Ovary (tissue), 9 donors: ENCODE data around the gene TBCK. TPM values are rescaled to one million over a fixed set of nuclear protein-coding genes. Genes with fewer than 3 reads are reported as not detected.
"Not testable (repeated sequence)": the region's sequence is repeated elsewhere in the genome, so short reads cannot be mapped to it uniquely, and the experiment has no call there.

Source experiments
- DNase-seq, 5 donors: peaks; one replicate each; pipeline ENCODE4 v3.0.0-alpha.2; 2019 to 2020
- H3K27ac ChIP-seq, 2 donors: fragments of 200-600 bp; one replicate each; pipeline versions ENCODE4 v1.5.1 to v1.8.0; 2019 to 2022
- H3K27me3 ChIP-seq: fragments of 200-600 bp; one replicate; pipeline ENCODE4 v1.8.0; 2022
- H3K36me3 ChIP-seq: fragments of 200-600 bp; sonication (generic); one replicate; pipeline ENCODE4 v1.5.1; 2019
- H3K4me1 ChIP-seq: one replicate; pipeline ENCODE4 v1.8.1; 2013; ENCODE audit warnings: mild to moderate bottlenecking, moderate library complexity; ENCODE audit not compliant: insufficient read depth
- H3K4me3 ChIP-seq: fragments of 200-600 bp; sonication (generic); one replicate; pipeline ENCODE4 v1.5.1; 2017
- H3K9me3 ChIP-seq, 2 donors: fragments of 200-600 bp in 1 of 2; sonication (generic) in 1 of 2; one replicate each; pipeline versions ENCODE4 v1.5.1 to v1.8.1; 2013 to 2019; ENCODE audit warnings: mild to moderate bottlenecking in 1 of 2, moderate library complexity in 1 of 2
- EP300 ChIP-seq: sonication (generic); formaldehyde crosslinking; IDR thresholded peaks from one replicate; pipeline ENCODE4 v1.6.1; 2017; ENCODE audit warnings: antibody characterized with exemption
- POLR2A ChIP-seq: fragments of 450-650 bp; IDR thresholded peaks from one replicate; pipeline ENCODE4 v1.6.1; 2017; ENCODE audit warnings: antibody characterized with exemption, mild to moderate bottlenecking, moderate library complexity
- WGBS, 3 donors: extraction: QIAGEN DNeasy Blood & Tissue Kit in 1 of 3; methylation state at CpG; one replicate each; pipeline versions ENCODE4 v1.1.5 to v1.1.7; 2013 to 2017; 5-methylcytosine and 5-hydroxymethylcytosine counted together
- intact Hi-C, 4 donors: fragments of 100-400 bp; cut with DNase I; formaldehyde crosslinking; loops; one replicate each; pipeline versions ENCODE4 v1.11.0 to v1.15.1; 2022 to 2023
- polyA plus RNA-seq, 2 donors: library from polyadenylated mRNA; stranded (reverse); fragments of 200-250 nt in 1 of 2; fragments of 350-450 nt in 1 of 2; fragmentation: Illumina TruSeq in 1 of 2; extraction: RNeasy Lipid Tissue Mini Kit (QIAGEN cat#74804) in 1 of 2; gene quantifications; one replicate each; pipeline ENCODE4 v1.2.3, GENCODE V29; 2013 to 2014
- total RNA-seq, 7 donors: library from RNA; depleted of rRNA in 2 of 7; stranded (reverse); fragments of >200 nt in 2 of 7; fragmentation: NEBNext Ultra II Directional in 3 of 7; extraction: Animal tissue kit (Norgen Biotek cat#: 25700) in 3 of 7; gene quantifications; one replicate each; pipeline versions ENCODE4 v1.1.0 to v1.2.4, GENCODE V29; 2016 to 2023
- TF ChIP-seq, protein P1 (sequence below), 3 donors: fragments of 450-650 bp in 2 of 3; fragments of 200-600 bp in 1 of 3; IDR thresholded peaks; one replicate each; pipeline versions ENCODE4 v1.5.1 to v1.8.0; 2016 to 2022; ENCODE audit warnings: antibody characterized with exemption in 3 of 3, mild to moderate bottlenecking in 1 of 3
- donor health status: DM: no; HTN: no; CAD: no; lungs with moderate emphysema.
- donor health status: DM: no; HTN: no; CAD: no.
- donor health status: Bipolar disorder and iron deficiency.
- donor health status: DM: yes; HTN: yes; CAD: no.
- donor health status: DM: no; HTN: no; CAD: no.
- donor health status: DM: yes; HTN: yes; CAD: no.

The TBCK gene
- total and polyA plus RNA-seq, 9 donors = 13.6 to 50.1 (median 39.1) TPM

DNA sequence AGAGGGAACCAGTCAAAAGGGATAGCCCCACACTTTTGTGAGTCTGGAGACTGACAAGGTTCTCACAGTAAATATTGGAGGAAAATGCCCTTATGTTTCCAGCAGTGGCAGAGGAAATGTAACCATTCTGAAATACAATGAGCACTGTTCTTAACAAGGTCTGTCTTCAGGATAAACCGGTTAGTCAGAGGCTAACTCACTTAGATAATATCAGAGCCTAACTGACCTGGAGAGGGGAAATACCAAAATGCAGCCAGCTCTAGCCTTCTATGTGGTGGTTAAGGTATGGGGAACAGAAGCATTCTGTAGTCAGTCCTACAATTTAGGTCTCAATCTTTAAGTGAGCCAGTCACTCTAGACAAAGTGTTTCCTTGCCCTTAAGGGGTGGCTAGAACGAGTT, 70.8 kb downstream of the TBCK start:
- no peaks in the 10 kb centered on the region for H3K9me3 ChIP-seq
- H3K27ac ChIP-seq = no peak overlapping the region
- WGBS, 3 donors = 79 to 85% (median 85%) methylated on average over 2 of the region's 2 CpGs
- H3K4me3 ChIP-seq = no peak overlapping the region
- H3K27me3 ChIP-seq = peaks cover 5% of the 10 kb centered on the region
- intact Hi-C loops = no loop called here
- TF ChIP-seq POLR2A = no peak
- TF ChIP-seq EP300 = no peak
- TF ChIP-seq, protein P1, sequence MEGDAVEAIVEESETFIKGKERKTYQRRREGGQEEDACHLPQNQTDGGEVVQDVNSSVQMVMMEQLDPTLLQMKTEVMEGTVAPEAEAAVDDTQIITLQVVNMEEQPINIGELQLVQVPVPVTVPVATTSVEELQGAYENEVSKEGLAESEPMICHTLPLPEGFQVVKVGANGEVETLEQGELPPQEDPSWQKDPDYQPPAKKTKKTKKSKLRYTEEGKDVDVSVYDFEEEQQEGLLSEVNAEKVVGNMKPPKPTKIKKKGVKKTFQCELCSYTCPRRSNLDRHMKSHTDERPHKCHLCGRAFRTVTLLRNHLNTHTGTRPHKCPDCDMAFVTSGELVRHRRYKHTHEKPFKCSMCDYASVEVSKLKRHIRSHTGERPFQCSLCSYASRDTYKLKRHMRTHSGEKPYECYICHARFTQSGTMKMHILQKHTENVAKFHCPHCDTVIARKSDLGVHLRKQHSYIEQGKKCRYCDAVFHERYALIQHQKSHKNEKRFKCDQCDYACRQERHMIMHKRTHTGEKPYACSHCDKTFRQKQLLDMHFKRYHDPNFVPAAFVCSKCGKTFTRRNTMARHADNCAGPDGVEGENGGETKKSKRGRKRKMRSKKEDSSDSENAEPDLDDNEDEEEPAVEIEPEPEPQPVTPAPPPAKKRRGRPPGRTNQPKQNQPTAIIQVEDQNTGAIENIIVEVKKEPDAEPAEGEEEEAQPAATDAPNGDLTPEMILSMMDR (IDR thresholded peaks at IDR 0.05) = no peak
- DNase-seq = no peak
- no peaks in the 10 kb centered on the region for H3K4me1 ChIP-seq
- no peaks in the 10 kb centered on the region for H3K36me3 ChIP-seq

DNA sequence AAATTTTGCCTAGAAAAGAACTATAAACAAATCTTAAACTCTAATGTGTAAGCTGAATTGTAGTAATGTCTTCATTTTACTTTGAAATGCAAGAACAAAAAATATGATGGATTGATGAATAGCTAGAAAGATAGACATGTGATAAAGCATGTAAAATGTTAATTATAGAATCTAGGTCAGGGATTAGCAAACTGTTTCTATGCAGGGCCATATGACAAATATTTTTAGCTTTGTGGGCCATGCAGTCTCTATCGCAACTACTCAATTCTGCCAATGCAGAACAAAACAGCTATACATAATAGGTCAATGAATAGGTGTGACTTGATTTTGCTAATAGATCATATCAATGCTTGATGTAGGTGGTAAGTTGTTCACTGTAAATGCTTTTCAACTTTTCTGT, 75.3 kb downstream of the TBCK start:
- H3K27me3 ChIP-seq = peaks cover 3% of the 10 kb centered on the region
- WGBS, 3 donors = 93 to 100% (median 96%) methylated on average over 1 of the region's 1 CpG
- H3K27ac ChIP-seq = no peak overlapping the region
- H3K9me3 ChIP-seq = no peaks in the 10 kb centered on the region
- H3K4me3 ChIP-seq = no peak overlapping the region
- H3K36me3 ChIP-seq = no peaks in the 10 kb centered on the region
- no peak for DNase-seq
- TF ChIP-seq, protein P1 (IDR thresholded peaks at IDR 0.05) = no peak
- TF ChIP-seq POLR2A = no peak
- no peak for TF ChIP-seq EP300
- intact Hi-C loops = no loop called here
- no peaks in the 10 kb centered on the region for H3K4me1 ChIP-seq

DNA sequence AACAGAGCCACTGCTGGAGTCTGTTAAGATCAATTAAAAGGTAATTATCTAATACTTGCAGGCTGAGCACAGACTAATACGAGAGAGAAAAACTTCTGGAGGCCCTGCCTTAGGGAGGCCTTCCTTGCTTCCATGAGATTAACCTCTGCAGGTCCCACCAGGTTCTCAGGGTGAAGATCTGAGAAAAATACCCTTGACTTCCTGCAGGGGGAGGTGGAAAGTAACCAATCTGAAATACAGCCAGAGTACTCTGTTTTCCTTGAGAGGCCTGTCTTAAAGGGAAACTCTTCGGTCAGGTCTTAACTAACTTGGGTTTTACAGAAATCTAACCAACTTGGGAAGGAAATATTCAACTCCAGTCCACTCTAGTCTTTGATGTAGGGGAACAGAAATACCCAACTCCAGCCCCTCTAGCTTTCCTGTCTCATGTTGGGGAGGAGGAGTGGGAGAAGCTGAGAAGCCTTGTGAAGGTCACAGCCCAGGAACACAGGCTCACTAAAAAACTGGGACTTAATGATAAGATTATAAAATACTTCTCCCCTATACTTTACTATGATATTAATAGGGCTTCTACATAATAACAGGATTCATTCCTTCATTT, 77.1 kb downstream of the TBCK start:
- H3K36me3 ChIP-seq = no peaks in the 10 kb centered on the region
- DNase-seq = no peak
- peaks cover 3% of the 10 kb centered on the region for H3K27me3 ChIP-seq
- TF ChIP-seq EP300 = no peak
- 61 to 79% (median 66%) methylated on average over 2 of the region's 2 CpGs for WGBS, 3 donors
- intact Hi-C loops = no loop called here
- no peak overlapping the region for H3K27ac ChIP-seq
- no peak overlapping the region for H3K4me3 ChIP-seq
- H3K9me3 ChIP-seq = no peaks in the 10 kb centered on the region
- no peaks in the 10 kb centered on the region for H3K4me1 ChIP-seq

DNA sequence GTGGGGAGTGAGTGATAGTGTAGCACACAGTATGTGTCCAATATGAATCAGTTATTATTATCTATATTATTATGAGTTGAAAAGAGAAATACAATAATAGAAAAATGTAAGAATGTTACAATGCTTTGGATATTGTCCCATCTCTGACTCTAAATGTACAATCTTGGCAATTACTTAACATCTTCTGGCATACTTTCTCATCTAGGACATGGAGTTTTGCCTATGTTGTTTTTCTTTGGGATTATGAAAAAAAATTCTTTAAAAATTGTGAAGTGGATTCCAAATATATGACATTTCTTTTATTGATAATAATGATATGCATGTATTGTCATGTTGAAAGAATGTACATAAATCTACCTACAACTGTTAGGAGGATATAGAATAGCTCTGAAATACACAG, 84.1 kb downstream of the TBCK start:
- intact Hi-C loops = no loop called here
- Histone ChIP-seq H3K9me3 (no peaks in the 10 kb centered on the region), H3K27me3 (no peaks in the 10 kb centered on the region), H3K4me1 (no peaks in the 10 kb centered on the region), H3K4me3 (no peak overlapping the region), H3K36me3 (no peaks in the 10 kb centered on the region), H3K27ac (no peak overlapping the region)
- TF ChIP-seq POLR2A (no peak), EP300 (no peak)
- TF ChIP-seq, protein P1 (IDR thresholded peaks at IDR 0.05) = no peak
- DNase-seq = no peak

DNA sequence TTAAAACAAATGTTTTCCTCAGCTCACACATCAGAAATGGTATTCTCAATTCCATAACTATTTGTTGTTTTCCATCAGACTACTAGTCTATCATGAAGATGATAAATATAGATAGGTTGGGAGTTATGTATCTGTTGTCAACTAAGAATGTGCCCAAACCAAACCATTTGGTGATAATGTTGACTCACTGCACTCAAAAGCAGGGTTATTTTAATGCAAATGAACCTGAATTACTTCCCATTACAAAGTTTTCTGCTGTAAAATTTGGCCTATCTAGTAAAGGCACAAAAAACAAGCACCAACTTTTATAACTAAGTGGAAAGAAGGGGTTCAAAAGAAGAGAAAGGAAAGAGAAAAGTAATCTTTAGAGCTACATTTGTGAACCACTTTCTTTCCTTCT, 93.5 kb downstream of the TBCK start:
- DNase-seq = no peak
- Histone ChIP-seq H3K4me1 (no peaks in the 10 kb centered on the region), H3K27me3 (no peaks in the 10 kb centered on the region), H3K9me3 (no peaks in the 10 kb centered on the region), H3K36me3 (no peaks in the 10 kb centered on the region), H3K27ac (no peak overlapping the region), H3K4me3 (no peak overlapping the region)
- intact Hi-C loops = no loop called here
- TF ChIP-seq POLR2A = no peak
- TF ChIP-seq EP300 = no peak
- TF ChIP-seq, protein P1 (IDR thresholded peaks at IDR 0.05) = no peak

DNA sequence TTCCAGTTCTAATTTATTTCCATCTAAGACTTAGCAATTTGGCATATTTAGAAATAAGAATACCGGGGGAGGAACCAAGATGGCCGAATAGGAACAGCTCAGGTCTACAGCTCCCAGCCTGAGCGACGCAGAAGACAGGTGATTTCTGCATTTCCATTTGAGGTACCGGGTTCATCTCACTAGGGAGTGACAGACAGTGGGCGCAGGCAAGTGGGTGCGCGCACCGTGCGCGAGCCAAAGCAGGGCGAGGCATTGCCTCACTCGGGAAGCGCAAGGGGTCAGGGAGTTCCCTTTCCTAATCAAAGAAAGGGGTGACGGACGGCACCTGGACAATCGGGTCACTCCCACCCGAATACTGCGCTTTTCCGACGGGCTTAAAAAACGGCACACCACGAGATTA, 102.7 kb downstream of the TBCK start:
- WGBS, 3 donors = 96 to 97% (median 97%) methylated on average over 23 of the region's 23 CpGs
- H3K27me3 ChIP-seq, DNase-seq, H3K36me3 ChIP-seq, H3K9me3 ChIP-seq, H3K4me3 ChIP-seq, H3K27ac ChIP-seq, H3K4me1 ChIP-seq, intact Hi-C loops: not testable (repeated sequence)
